HepG2 (cell line): ENCODE data around the gene SERPINB6. TPM values are rescaled to one million over a fixed set of nuclear protein-coding genes. Genes with fewer than 3 reads are reported as not detected.
A peak's percentile ranks its signal among the peaks of the same experiment; 100 is the strongest.

Experiments
- POLR2AphosphoS5 ChIP-seq: IDR thresholded peaks from 2 replicates; pipeline ENCODE4 v1.6.1; 2012; ENCODE audit warnings: low read depth, low read length
- RBAK ChIP-seq: sonication (generic); formaldehyde crosslinking; IDR thresholded peaks from 2 replicates; pipeline ENCODE4 v1.5.1; 2020; ENCODE audit warnings: mild to moderate bottlenecking, missing genetic modification reagents
- SETDB1 ChIP-seq: sonication (generic); formaldehyde crosslinking; IDR thresholded peaks from 2 replicates; pipeline ENCODE4 v1.5.1; 2020; ENCODE audit warnings: missing genetic modification reagents, mild to moderate bottlenecking, borderline replicate concordance
- TCF12 ChIP-seq, 2 experiments: fragments of 450-650 bp in 1 of 2; sonication (generic) in 1 of 2; formaldehyde crosslinking in 1 of 2; IDR thresholded peaks; 2 replicates each; pipeline versions ENCODE4 v1.6.1 to v1.8.0; 2017 to 2022; ENCODE audit warnings: antibody characterized with exemption in 1 of 2, mild to moderate bottlenecking in 1 of 2, missing genetic modification reagents in 1 of 2, moderate library complexity in 1 of 2
- YEATS4 ChIP-seq: sonication (generic); formaldehyde crosslinking; IDR thresholded peaks from 2 replicates; pipeline ENCODE4 v1.4.0; 2020; ENCODE audit warnings: missing genetic modification reagents, borderline replicate concordance
- ZMYM3 ChIP-seq: sonication (generic); formaldehyde crosslinking; IDR thresholded peaks from 2 replicates; pipeline ENCODE4 v1.5.1; 2020; ENCODE audit warnings: mild to moderate bottlenecking, missing genetic modification reagents
- ZNF343 ChIP-seq: sonication (generic); formaldehyde crosslinking; IDR thresholded peaks from 2 replicates; pipeline ENCODE4 v1.4.0; 2020; ENCODE audit warnings: mild to moderate bottlenecking, missing genetic modification reagents
- ZNF564 ChIP-seq: sonication (generic); formaldehyde crosslinking; IDR thresholded peaks from 2 replicates; pipeline ENCODE4 v1.8.1; 2023; ENCODE audit warnings: mild to moderate bottlenecking, missing genetic modification reagents
- polyA plus RNA-seq, 8 experiments: library from polyadenylated mRNA; depleted of rRNA in 3 of 8; stranded (reverse) in 7 of 8; unstranded in 1 of 8; fragments of >200 nt; fragmentation: Illumina TruSeq in 4 of 8; extraction: Trizol in 4 of 8; gene quantifications; 2 replicates each; pipeline versions ENCODE4 v1.2.1 to v1.2.3, GENCODE V29; 2011 to 2016; ENCODE audit warnings: low read depth in 4 of 8, missing spikeins in 1 of 8, mixed read lengths in 1 of 8; ENCODE audit not compliant: insufficient read depth in 1 of 8
- total RNA-seq, 5 experiments: library from RNA; depleted of rRNA; stranded (reverse); fragments of >200 nt; fragmentation: Illumina TruSeq; extraction: Trizol; gene quantifications; 2 replicates each; pipeline ENCODE4 v1.2.3, GENCODE V29; 2016; ENCODE audit warnings: low read depth in 1 of 5
- TF ChIP-seq, protein P1 (sequence below): sonication (generic); formaldehyde crosslinking; IDR thresholded peaks from 2 replicates; pipeline ENCODE4 v1.4.0; 2020; ENCODE audit warnings: missing genetic modification reagents, borderline replicate concordance
- TF ChIP-seq, protein P2 (sequence below): sonication (generic); formaldehyde crosslinking; IDR thresholded peaks from 2 replicates; pipeline ENCODE4 v1.4.0; 2020; ENCODE audit warnings: missing genetic modification reagents
- TF ChIP-seq, protein P3 (sequence below): sonication (generic); formaldehyde crosslinking; IDR thresholded peaks from 2 replicates; pipeline ENCODE4 v1.5.1; 2020; ENCODE audit warnings: mild to moderate bottlenecking, moderate library complexity, missing genetic modification reagents
- TF ChIP-seq, protein P4 (sequence below), 2 experiments: sonication (generic) in 1 of 2; formaldehyde crosslinking in 1 of 2; IDR thresholded peaks; 2 replicates each; pipeline versions ENCODE4 v1.6.1 to v1.9.0; 2014 to 2022; ENCODE audit warnings: antibody characterized with exemption in 1 of 2, borderline replicate concordance in 1 of 2, inconsistent platforms in 1 of 2, low read depth in 1 of 2, missing genetic modification reagents in 1 of 2

Gene SERPINB6
- total and polyA plus RNA-seq, 2 of the 13 experiments (the other 11 are each of a cell fraction or from before 2014, with no cell fraction given), result 38.2 to 61.3 TPM

DNA sequence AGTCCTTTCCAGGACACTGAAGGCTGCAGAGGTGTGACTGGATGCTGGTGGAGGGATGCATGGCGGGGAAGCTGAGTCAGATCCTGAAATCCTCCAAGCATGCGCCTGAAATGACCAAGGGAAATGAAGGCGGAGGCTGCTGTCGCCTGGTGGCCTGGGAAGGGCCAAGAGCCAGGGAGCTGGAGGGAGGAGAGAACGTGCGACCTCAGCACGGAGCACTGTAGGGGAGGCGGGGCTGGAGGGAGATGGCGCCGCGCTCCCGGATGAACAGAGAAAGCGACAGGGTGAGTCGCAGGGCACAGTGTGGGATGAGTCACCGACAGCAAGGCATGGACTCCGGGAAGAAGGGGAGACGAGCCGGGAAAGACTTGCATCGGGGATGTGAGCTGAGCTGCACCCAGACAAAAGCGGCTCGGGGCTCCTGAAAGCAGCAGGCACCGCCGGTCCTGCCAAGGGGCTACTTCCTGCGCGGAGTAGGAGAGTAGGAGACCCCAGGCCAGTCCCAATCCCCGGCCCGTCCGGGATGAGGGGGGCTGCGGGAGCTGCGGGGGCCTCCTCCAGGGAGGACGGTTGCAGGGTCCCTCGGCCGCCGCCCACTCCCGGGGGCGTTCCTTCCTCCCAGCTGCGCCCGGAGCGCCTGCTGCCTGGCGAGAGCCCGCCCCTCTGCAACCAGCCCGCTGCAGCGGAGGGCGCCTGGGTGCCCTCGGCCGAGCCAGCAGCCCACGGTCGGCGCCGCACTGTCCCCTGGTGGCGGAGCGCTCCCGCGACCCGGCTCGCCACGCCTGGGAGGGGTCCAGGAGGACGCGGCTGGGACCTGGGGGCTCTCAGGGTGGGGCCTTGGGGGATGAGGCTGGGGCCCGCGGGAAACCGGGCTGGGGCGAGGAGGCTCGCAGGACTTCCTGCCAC lies 17.3 kb upstream of the SERPINB6 start (continued):
- TF ChIP-seq, protein P1, sequence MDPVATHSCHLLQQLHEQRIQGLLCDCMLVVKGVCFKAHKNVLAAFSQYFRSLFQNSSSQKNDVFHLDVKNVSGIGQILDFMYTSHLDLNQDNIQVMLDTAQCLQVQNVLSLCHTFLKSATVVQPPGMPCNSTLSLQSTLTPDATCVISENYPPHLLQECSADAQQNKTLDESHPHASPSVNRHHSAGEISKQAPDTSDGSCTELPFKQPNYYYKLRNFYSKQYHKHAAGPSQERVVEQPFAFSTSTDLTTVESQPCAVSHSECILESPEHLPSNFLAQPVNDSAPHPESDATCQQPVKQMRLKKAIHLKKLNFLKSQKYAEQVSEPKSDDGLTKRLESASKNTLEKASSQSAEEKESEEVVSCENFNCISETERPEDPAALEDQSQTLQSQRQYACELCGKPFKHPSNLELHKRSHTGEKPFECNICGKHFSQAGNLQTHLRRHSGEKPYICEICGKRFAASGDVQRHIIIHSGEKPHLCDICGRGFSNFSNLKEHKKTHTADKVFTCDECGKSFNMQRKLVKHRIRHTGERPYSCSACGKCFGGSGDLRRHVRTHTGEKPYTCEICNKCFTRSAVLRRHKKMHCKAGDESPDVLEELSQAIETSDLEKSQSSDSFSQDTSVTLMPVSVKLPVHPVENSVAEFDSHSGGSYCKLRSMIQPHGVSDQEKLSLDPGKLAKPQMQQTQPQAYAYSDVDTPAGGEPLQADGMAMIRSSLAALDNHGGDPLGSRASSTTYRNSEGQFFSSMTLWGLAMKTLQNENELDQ (CRISPR knock-in tag), result no peak
- TF ChIP-seq RBAK (CRISPR knock-in tag) (peak; percentile 35; the same call in 1 of the 2 replicates), ZMYM3 (CRISPR knock-in tag) (peak; percentile 65), ZNF564 (CRISPR knock-in tag) (peak; percentile 33; the same call in 1 of the 2 replicates), POLR2AphosphoS5 (no peak; the same call in 1 of the 2 replicates), ZNF343 (CRISPR knock-in tag) (no peak; the same call in none of the 2 replicates), SETDB1 (CRISPR knock-in tag) (no peak), YEATS4 (peak; percentile 68; the same call in 1 of the 2 replicates), TCF12 (IDR thresholded peaks at IDR 0.05) (no peak), TCF12 (CRISPR knock-in tag; IDR thresholded peaks at IDR 0.05) (peak; percentile 51; the same call in 1 of the 2 replicates)
- TF ChIP-seq, protein P2, sequence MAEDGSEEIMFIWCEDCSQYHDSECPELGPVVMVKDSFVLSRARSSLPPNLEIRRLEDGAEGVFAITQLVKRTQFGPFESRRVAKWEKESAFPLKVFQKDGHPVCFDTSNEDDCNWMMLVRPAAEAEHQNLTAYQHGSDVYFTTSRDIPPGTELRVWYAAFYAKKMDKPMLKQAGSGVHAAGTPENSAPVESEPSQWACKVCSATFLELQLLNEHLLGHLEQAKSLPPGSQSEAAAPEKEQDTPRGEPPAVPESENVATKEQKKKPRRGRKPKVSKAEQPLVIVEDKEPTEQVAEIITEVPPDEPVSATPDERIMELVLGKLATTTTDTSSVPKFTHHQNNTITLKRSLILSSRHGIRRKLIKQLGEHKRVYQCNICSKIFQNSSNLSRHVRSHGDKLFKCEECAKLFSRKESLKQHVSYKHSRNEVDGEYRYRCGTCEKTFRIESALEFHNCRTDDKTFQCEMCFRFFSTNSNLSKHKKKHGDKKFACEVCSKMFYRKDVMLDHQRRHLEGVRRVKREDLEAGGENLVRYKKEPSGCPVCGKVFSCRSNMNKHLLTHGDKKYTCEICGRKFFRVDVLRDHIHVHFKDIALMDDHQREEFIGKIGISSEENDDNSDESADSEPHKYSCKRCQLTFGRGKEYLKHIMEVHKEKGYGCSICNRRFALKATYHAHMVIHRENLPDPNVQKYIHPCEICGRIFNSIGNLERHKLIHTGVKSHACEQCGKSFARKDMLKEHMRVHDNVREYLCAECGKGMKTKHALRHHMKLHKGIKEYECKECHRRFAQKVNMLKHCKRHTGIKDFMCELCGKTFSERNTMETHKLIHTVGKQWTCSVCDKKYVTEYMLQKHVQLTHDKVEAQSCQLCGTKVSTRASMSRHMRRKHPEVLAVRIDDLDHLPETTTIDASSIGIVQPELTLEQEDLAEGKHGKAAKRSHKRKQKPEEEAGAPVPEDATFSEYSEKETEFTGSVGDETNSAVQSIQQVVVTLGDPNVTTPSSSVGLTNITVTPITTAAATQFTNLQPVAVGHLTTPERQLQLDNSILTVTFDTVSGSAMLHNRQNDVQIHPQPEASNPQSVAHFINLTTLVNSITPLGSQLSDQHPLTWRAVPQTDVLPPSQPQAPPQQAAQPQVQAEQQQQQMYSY, result 0 out of 2 replicates have a peak, but pooled peaks have one; percentile 12
- TF ChIP-seq, protein P3, sequence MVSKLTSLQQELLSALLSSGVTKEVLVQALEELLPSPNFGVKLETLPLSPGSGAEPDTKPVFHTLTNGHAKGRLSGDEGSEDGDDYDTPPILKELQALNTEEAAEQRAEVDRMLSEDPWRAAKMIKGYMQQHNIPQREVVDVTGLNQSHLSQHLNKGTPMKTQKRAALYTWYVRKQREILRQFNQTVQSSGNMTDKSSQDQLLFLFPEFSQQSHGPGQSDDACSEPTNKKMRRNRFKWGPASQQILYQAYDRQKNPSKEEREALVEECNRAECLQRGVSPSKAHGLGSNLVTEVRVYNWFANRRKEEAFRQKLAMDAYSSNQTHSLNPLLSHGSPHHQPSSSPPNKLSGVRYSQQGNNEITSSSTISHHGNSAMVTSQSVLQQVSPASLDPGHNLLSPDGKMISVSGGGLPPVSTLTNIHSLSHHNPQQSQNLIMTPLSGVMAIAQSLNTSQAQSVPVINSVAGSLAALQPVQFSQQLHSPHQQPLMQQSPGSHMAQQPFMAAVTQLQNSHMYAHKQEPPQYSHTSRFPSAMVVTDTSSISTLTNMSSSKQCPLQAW (CRISPR knock-in tag), result peak; percentile 93
- TF ChIP-seq, protein P4, sequence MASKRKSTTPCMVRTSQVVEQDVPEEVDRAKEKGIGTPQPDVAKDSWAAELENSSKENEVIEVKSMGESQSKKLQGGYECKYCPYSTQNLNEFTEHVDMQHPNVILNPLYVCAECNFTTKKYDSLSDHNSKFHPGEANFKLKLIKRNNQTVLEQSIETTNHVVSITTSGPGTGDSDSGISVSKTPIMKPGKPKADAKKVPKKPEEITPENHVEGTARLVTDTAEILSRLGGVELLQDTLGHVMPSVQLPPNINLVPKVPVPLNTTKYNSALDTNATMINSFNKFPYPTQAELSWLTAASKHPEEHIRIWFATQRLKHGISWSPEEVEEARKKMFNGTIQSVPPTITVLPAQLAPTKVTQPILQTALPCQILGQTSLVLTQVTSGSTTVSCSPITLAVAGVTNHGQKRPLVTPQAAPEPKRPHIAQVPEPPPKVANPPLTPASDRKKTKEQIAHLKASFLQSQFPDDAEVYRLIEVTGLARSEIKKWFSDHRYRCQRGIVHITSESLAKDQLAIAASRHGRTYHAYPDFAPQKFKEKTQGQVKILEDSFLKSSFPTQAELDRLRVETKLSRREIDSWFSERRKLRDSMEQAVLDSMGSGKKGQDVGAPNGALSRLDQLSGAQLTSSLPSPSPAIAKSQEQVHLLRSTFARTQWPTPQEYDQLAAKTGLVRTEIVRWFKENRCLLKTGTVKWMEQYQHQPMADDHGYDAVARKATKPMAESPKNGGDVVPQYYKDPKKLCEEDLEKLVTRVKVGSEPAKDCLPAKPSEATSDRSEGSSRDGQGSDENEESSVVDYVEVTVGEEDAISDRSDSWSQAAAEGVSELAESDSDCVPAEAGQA (IDR thresholded peaks at IDR 0.05; ENCODE audit: low read depth), result peak; percentile 33; the same call in 1 of the 2 replicates
- TF ChIP-seq, protein P4 (CRISPR knock-in tag; IDR thresholded peaks at IDR 0.05; ENCODE audit: borderline replicate concordance), result 0 out of 2 replicates have a peak, but pooled peaks have one; percentile 60
